Nephron progenitor cell (in vitro differentiated cells): ENCODE results near the gene OSTN.
"Not testable (repeated sequence)": the region's sequence is repeated elsewhere in the genome, so short reads cannot be mapped to it uniquely, and the experiment has no call there.

ENCODE experiments used
- DNase-seq: peaks from one replicate; pipeline ENCODE4 v3.0.0; 2021
- H3K27ac Mint-ChIP-seq: 2 replicates; pipeline ENCODE4 v1.8.0; 2021; ENCODE audit warnings: mild to moderate bottlenecking, moderate library complexity, mixed read lengths
- H3K27me3 Mint-ChIP-seq: 2 replicates; pipeline ENCODE4 v1.8.0; 2021; ENCODE audit warnings: mild to moderate bottlenecking, low read depth, mixed read lengths; ENCODE audit not compliant: poor library complexity
- H3K36me3 Mint-ChIP-seq: 2 replicates; pipeline ENCODE4 v1.8.0; 2021; ENCODE audit warnings: low read depth, mixed read lengths
- H3K4me1 Mint-ChIP-seq: 2 replicates; pipeline ENCODE4 v1.8.0; 2021; ENCODE audit warnings: mixed read lengths
- H3K4me3 Mint-ChIP-seq: 2 replicates; pipeline ENCODE4 v1.8.0; 2021; ENCODE audit warnings: mild to moderate bottlenecking, moderate library complexity, mixed read lengths
- H3K9me3 Mint-ChIP-seq: 2 replicates; pipeline ENCODE4 v1.8.0; 2021; ENCODE audit warnings: mild to moderate bottlenecking, moderate library complexity, mixed read lengths
- TF ChIP-seq, protein P1 (sequence below): fragments of 200-600 bp; sonication (generic); IDR thresholded peaks from 2 replicates; pipeline ENCODE4 v1.5.0; 2021; ENCODE audit warnings: antibody characterized with exemption

Gene OSTN

GRCh38 chr3:191166368-191166767, 32.7 kb upstream of the OSTN start:
- no peak for DNase-seq
- no peaks in the 10 kb centered on the region for H3K27me3 Mint-ChIP-seq
- TF ChIP-seq, protein P1, sequence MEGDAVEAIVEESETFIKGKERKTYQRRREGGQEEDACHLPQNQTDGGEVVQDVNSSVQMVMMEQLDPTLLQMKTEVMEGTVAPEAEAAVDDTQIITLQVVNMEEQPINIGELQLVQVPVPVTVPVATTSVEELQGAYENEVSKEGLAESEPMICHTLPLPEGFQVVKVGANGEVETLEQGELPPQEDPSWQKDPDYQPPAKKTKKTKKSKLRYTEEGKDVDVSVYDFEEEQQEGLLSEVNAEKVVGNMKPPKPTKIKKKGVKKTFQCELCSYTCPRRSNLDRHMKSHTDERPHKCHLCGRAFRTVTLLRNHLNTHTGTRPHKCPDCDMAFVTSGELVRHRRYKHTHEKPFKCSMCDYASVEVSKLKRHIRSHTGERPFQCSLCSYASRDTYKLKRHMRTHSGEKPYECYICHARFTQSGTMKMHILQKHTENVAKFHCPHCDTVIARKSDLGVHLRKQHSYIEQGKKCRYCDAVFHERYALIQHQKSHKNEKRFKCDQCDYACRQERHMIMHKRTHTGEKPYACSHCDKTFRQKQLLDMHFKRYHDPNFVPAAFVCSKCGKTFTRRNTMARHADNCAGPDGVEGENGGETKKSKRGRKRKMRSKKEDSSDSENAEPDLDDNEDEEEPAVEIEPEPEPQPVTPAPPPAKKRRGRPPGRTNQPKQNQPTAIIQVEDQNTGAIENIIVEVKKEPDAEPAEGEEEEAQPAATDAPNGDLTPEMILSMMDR, result no peak
- H3K9me3 Mint-ChIP-seq, result peaks cover 12% of the 10 kb centered on the region
- no peak overlapping the region for H3K4me3 Mint-ChIP-seq
- no peaks in the 10 kb centered on the region for H3K36me3 Mint-ChIP-seq
- no peaks in the 10 kb centered on the region for H3K4me1 Mint-ChIP-seq
- H3K27ac Mint-ChIP-seq, result no peak overlapping the region

DNA sequence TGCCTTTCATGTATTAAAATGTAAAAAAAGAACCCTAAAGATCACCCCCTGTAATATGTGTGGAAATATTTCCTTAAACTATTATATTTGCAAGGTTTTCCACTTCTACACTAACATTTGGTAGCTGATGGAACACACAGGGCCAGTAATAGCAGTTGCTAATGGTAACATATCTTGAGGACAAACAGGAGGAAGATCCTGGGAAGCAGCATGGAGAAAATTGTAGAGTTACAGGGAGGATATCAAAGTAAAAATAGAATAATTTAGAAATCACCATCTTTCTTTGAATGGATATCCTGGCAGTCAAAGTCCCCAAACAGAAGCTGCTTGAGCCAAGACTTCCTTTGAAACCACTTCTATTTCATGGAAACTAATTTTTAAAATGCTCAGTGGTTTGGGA, 29.5 kb upstream of the OSTN start:
- Mint-ChIP-seq H3K4me1 (no peaks in the 10 kb centered on the region), H3K36me3 (no peaks in the 10 kb centered on the region), H3K4me3 (no peak overlapping the region), H3K27me3 (peaks cover 3% of the 10 kb centered on the region), H3K9me3 (no peaks in the 10 kb centered on the region), H3K27ac (no peak overlapping the region)
- TF ChIP-seq, protein P1, result no peak
- no peak for DNase-seq

GRCh38 chr3:191170097-191170496, 28.9 kb upstream of the OSTN start:
- Mint-ChIP-seq H3K27me3 (peaks cover 3% of the 10 kb centered on the region), H3K4me1 (no peaks in the 10 kb centered on the region), H3K27ac (no peak overlapping the region), H3K36me3 (no peaks in the 10 kb centered on the region), H3K4me3 (no peak overlapping the region), H3K9me3 (no peaks in the 10 kb centered on the region)
- DNase-seq, result no peak
- TF ChIP-seq, protein P1, result no peak

- no peak overlapping the region for H3K4me3 Mint-ChIP-seq
- no peaks in the 10 kb centered on the region for H3K4me1 Mint-ChIP-seq
- TF ChIP-seq, protein P1, result no peak
- no peak overlapping the region for H3K27ac Mint-ChIP-seq
- peaks cover 7% of the 10 kb centered on the region for H3K27me3 Mint-ChIP-seq
- peaks cover 3% of the 10 kb centered on the region for H3K9me3 Mint-ChIP-seq
- H3K36me3 Mint-ChIP-seq, result no peaks in the 10 kb centered on the region
- DNase-seq, result no peak
Measured at GRCh38 chr3:191175102-191175501, 23.9 kb upstream of the OSTN start.

GRCh38 chr3:191176038-191176785, 22.8 kb upstream of the OSTN start:
- Mint-ChIP-seq H3K9me3 (peaks cover 3% of the 10 kb centered on the region), H3K27ac (no peak overlapping the region), H3K36me3 (no peaks in the 10 kb centered on the region), H3K27me3 (peaks cover 7% of the 10 kb centered on the region), H3K4me3 (no peak overlapping the region), H3K4me1 (no peaks in the 10 kb centered on the region)
- TF ChIP-seq, protein P1, result no peak
- no peak for DNase-seq

DNA sequence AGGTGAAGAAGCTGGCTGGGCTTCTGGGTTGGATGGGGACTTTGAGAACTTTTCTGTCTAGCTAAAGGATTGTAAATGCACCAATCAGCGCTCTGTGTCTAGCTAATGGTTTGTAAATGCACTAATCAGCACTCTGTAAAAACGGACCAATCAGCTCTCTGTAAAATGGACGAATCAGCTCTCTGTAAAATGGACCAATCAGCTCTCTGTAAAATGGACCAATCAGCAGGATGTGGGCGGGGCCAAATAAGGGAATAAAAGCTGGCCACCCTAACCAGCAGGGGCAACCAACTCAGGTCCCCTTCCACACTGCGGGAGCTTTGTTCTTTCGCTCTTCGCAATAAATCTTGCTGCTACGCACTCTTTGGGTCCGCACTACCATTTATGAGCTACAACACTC, 13.7 kb upstream of the OSTN start:
- DNase-seq, H3K36me3 Mint-ChIP-seq, H3K27me3 Mint-ChIP-seq, H3K9me3 Mint-ChIP-seq, H3K4me1 Mint-ChIP-seq, H3K27ac Mint-ChIP-seq, H3K4me3 Mint-ChIP-seq: not testable (repeated sequence)

DNA sequence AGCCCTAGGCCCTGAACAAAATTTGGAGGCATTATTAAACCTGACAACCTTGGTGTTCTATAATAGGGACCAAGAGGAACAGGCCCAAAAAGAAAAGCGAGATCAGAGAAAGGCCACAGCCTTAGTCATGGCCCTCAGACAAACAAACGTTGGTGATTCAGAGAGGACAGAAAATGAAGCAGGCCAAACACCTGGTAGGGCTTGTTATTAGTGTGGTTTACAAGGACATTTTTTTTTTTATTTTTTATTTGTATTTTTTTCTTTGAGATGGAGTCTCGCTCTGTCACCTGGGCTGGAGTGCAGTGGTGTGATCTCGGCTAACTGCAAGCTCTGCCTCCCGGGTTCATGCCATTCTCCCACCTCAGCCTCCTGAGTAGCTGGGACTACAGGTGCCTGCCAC, 10.8 kb upstream of the OSTN start:
- not testable (repeated sequence) for DNase-seq, H3K36me3 Mint-ChIP-seq, H3K27ac Mint-ChIP-seq, H3K4me3 Mint-ChIP-seq, H3K4me1 Mint-ChIP-seq, H3K9me3 Mint-ChIP-seq, H3K27me3 Mint-ChIP-seq

GRCh38 chr3:191192270-191192669, 6.8 kb upstream of the OSTN start:
- DNase-seq, H3K27me3 Mint-ChIP-seq: not testable (repeated sequence)

More at GRCh38 chr3:191192270-191192669, 6.8 kb upstream of the OSTN start:
- H3K27ac Mint-ChIP-seq, H3K4me3 Mint-ChIP-seq, H3K9me3 Mint-ChIP-seq, H3K36me3 Mint-ChIP-seq, H3K4me1 Mint-ChIP-seq: not testable (repeated sequence)
